AG08395 (cell line): Measurements from ENCODE around the gene SIRPB2.
A peak's percentile ranks its signal among the peaks of the same experiment; 100 is the strongest.

Experiments
- DNase-seq: peaks from one replicate; pipeline ENCODE4 v3.0.0; 2012; ENCODE audit warnings: mixed read lengths, low spot score

Gene SIRPB2

GRCh38 chr20:1491281-1491840 lies at the start of gene SIRPB2:
Gene SIRPB2 (minus strand): TSS chr20:1491420. CDS start chr20:1491359, 61 bp downstream.
- no peak for DNase-seq

GRCh38 chr20:1539816-1540419 lies 48.7 kb upstream of the SIRPB2 start:
- no peak for DNase-seq

- DNase-seq: no peak
These were observed 47.4 kb upstream of the SIRPB2 start for GRCh38 chr20:1538655-1539054.

GRCh38 chr20:1537731-1538058 lies 46.5 kb upstream of the SIRPB2 start:
- no peak for DNase-seq

- DNase-seq: no peak
These were observed 45.9 kb upstream of the SIRPB2 start for GRCh38 chr20:1536893-1537730.

GRCh38 chr20:1535420-1536175 lies 44.4 kb upstream of the SIRPB2 start:
- no peak for DNase-seq

- no peak for DNase-seq
These were observed 43.3 kb upstream of the SIRPB2 start for GRCh38 chr20:1534526-1534925.

- DNase-seq: no peak
These were observed 41.8 kb upstream of the SIRPB2 start for GRCh38 chr20:1533059-1533458.

- DNase-seq: no peak
These were observed 37.6 kb upstream of the SIRPB2 start for GRCh38 chr20:1528811-1529210.

GRCh38 chr20:1527923-1528322 lies 36.7 kb upstream of the SIRPB2 start:
- DNase-seq: no peak

GRCh38 chr20:1526896-1527295 lies 35.7 kb upstream of the SIRPB2 start:
- DNase-seq: no peak

- DNase-seq: no peak
These were observed 35.1 kb upstream of the SIRPB2 start for GRCh38 chr20:1526310-1526709.

GRCh38 chr20:1524004-1524403 lies 32.8 kb upstream of the SIRPB2 start:
- DNase-seq: no peak

GRCh38 chr20:1517010-1517409 lies 25.8 kb upstream of the SIRPB2 start:
- no peak for DNase-seq

GRCh38 chr20:1513801-1514200 lies 22.6 kb upstream of the SIRPB2 start:
- no peak for DNase-seq

- peak; percentile 62 for DNase-seq
These were observed 18.0 kb upstream of the SIRPB2 start for GRCh38 chr20:1509237-1509636.

- DNase-seq: no peak
These were observed 17.4 kb upstream of the SIRPB2 start for GRCh38 chr20:1508574-1508973.

- DNase-seq: no peak
These were observed 16.1 kb upstream of the SIRPB2 start for GRCh38 chr20:1507276-1507675.

- DNase-seq: peak; percentile 15
These were observed 14.7 kb upstream of the SIRPB2 start for GRCh38 chr20:1505871-1506270.

- DNase-seq: peak; percentile 39
These were observed 14.1 kb upstream of the SIRPB2 start for GRCh38 chr20:1505361-1505760.

GRCh38 chr20:1503564-1504227 lies 12.5 kb upstream of the SIRPB2 start:
- DNase-seq: peak; percentile 93

- no peak for DNase-seq
These were observed 9.3 kb upstream of the SIRPB2 start for GRCh38 chr20:1500496-1500895.
